ENCODE results near the gene ATP13A3.
A peak's percentile ranks its signal among the peaks of the same experiment; 100 is the strongest.

ATP13A3 gene

GRCh38 chr3:194401346-194401745 is 85.5 kb downstream of the ATP13A3 start:
- no peak for ATAC-seq
- TF ChIP-seq PATZ1 (CRISPR knock-in tag; IDR thresholded peaks at IDR 0.05; ENCODE audit: borderline replicate concordance) (no peak), RARB (CRISPR knock-in tag; IDR thresholded peaks at IDR 0.05) (no peak), ZNF8 (CRISPR knock-in tag; IDR thresholded peaks at IDR 0.05) (no peak)

GRCh38 chr3:194399874-194400411 is 86.9 kb downstream of the ATP13A3 start:
- TF ChIP-seq TSHZ2 (CRISPR knock-in tag; IDR thresholded peaks at IDR 0.05): no peak
- no peak for TF ChIP-seq ESRRG (CRISPR knock-in tag; IDR thresholded peaks at IDR 0.05)
- no peak for TF ChIP-seq RARB (CRISPR knock-in tag; IDR thresholded peaks at IDR 0.05)
- ATAC-seq: no peak

GRCh38 chr3:194399166-194399565 is 87.6 kb downstream of the ATP13A3 start, which contains the start of gene GP5:
Gene GP5, minus strand, starts transcription at chr3:194399266. Its CDS starts 984 bp downstream, at chr3:194398282.
- TF ChIP-seq PPARA (CRISPR knock-in tag; IDR thresholded peaks at IDR 0.05; ENCODE audit: borderline replicate concordance): no peak
- ATAC-seq: peak; percentile 30

GRCh38 chr3:194397757-194398312 is 89.0 kb downstream of the ATP13A3 start:
- TF ChIP-seq CSRNP3 (CRISPR knock-in tag; IDR thresholded peaks at IDR 0.05) (no peak), ESRRG (CRISPR knock-in tag; IDR thresholded peaks at IDR 0.05) (no peak), ZFP3 (CRISPR knock-in tag; IDR thresholded peaks at IDR 0.05) (no peak), PATZ1 (CRISPR knock-in tag; IDR thresholded peaks at IDR 0.05; ENCODE audit: borderline replicate concordance) (no peak), ZNF8 (CRISPR knock-in tag; IDR thresholded peaks at IDR 0.05) (no peak), POU6F1 (CRISPR knock-in tag; IDR thresholded peaks at IDR 0.05; ENCODE audit: borderline replicate concordance, low read depth) (no peak), BACH2 (CRISPR knock-in tag; IDR thresholded peaks at IDR 0.05; ENCODE audit: borderline replicate concordance) (no peak), ISL1 (CRISPR knock-in tag; IDR thresholded peaks at IDR 0.05) (no peak), ZNF70 (CRISPR knock-in tag; IDR thresholded peaks at IDR 0.05) (no peak), ZNF565 (CRISPR knock-in tag; conservative IDR thresholded peaks at IDR 0.05; ENCODE audit: low read depth) (no peak), GLIS3 (CRISPR knock-in tag; IDR thresholded peaks at IDR 0.05) (no peak), RARB (CRISPR knock-in tag; IDR thresholded peaks at IDR 0.05) (no peak), TCF4 (CRISPR knock-in tag; IDR thresholded peaks at IDR 0.05; ENCODE audit: borderline replicate concordance) (no peak), ZC3H10 (CRISPR knock-in tag; IDR thresholded peaks at IDR 0.05) (no peak)
- peak; percentile 22 for ATAC-seq
